ENCODE measurements around the gene TNFRSF19. TPM values are rescaled to one million over a fixed set of nuclear protein-coding genes. Genes with fewer than 3 reads are reported as not detected.

Gene TNFRSF19
- total RNA-seq, 2 donors from 2014 or later = 0.82 to 0.90 TPM

DNA sequence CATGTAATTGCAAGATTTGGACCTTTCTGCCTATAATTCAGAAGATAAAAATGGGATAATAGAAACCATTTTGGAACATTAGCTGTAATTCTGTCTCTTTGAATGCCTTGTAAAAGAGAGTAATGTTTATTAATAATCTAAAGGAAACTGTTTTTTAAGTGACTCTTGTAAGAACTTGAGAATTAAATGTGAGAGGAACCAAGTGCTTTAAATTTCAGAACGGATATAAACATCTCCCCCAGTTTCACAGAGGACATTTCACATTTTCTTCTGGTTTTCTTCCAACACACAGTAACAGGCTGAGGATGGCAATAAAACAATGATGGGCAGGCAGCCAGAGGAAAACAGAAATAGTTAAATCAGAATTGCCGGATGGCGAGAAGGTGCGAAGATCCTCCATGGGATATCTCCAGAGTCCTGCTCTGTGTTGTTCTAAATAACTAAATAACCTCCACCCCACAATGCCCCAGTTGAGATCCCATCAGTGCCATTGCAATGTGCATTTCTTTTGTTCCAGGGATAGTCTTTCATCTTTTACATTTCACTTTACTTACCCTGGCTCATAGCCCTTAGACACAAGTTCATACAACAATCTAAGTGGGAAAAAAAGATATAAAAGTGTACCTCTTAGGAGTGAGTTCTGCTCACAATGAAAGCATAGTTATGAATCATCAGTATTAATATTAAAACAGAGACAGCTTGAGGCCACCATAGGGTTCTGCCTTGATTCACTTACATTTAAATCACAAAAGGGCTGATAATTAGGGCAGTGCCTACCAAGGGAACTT, 73.3 kb downstream of the TNFRSF19 start:
- H3K36me3 ChIP-seq = no peaks in the 10 kb centered on the region
- no peak overlapping the region for H3K27ac ChIP-seq
- no peak overlapping the region for H3K4me3 ChIP-seq
- DNase-seq = no peak
- H3K9me3 ChIP-seq = no peaks in the 10 kb centered on the region
- no peak overlapping the region for H3K9ac ChIP-seq (ENCODE audit: low read depth in 2 of 2, low read length in 2 of 2)
- H3K27me3 ChIP-seq = no peaks in the 10 kb centered on the region
- H3K4me1 ChIP-seq = no peaks in the 10 kb centered on the region
- intact Hi-C loops (cut with DNase I) = no loop called here
- TF ChIP-seq CTCF (IDR thresholded peaks at IDR 0.05) = no peak

GRCh38 chr13:23644126-23644419, 73.9 kb downstream of the TNFRSF19 start:
- intact Hi-C loops (cut with DNase I) = no loop called here
- Histone ChIP-seq H3K27ac (no peak overlapping the region), H3K4me1 (no peaks in the 10 kb centered on the region), H3K27me3 (no peaks in the 10 kb centered on the region), H3K4me3 (no peak overlapping the region), H3K36me3 (no peaks in the 10 kb centered on the region), H3K9me3 (no peaks in the 10 kb centered on the region), H3K9ac (ENCODE audit: low read depth in 2 of 2, low read length in 2 of 2) (no peak overlapping the region)
- no peak for TF ChIP-seq CTCF (IDR thresholded peaks at IDR 0.05)
- no peak for DNase-seq

- no peak for DNase-seq
- Histone ChIP-seq H3K36me3 (no peaks in the 10 kb centered on the region), H3K27ac (no peak overlapping the region), H3K4me1 (no peaks in the 10 kb centered on the region), H3K27me3 (no peaks in the 10 kb centered on the region), H3K9ac (ENCODE audit: low read depth in 2 of 2, low read length in 2 of 2) (no peak overlapping the region), H3K9me3 (no peaks in the 10 kb centered on the region), H3K4me3 (no peak overlapping the region)
- TF ChIP-seq CTCF (IDR thresholded peaks at IDR 0.05) = no peak
- intact Hi-C loops (cut with DNase I) = no loop called here
These were observed 74.4 kb downstream of the TNFRSF19 start for GRCh38 chr13:23644527-23645138.

GRCh38 chr13:23645851-23646250, 75.6 kb downstream of the TNFRSF19 start:
- no peak overlapping the region for H3K9ac ChIP-seq (ENCODE audit: low read depth in 2 of 2, low read length in 2 of 2)
- H3K36me3 ChIP-seq = no peaks in the 10 kb centered on the region
- no peaks in the 10 kb centered on the region for H3K9me3 ChIP-seq
- H3K4me1 ChIP-seq = no peaks in the 10 kb centered on the region
- H3K4me3 ChIP-seq = no peak overlapping the region
- H3K27ac ChIP-seq = no peak overlapping the region
- H3K27me3 ChIP-seq = no peaks in the 10 kb centered on the region
- intact Hi-C loops (cut with DNase I) = no loop called here
- DNase-seq = no peak
- TF ChIP-seq CTCF (IDR thresholded peaks at IDR 0.05) = no peak

DNA sequence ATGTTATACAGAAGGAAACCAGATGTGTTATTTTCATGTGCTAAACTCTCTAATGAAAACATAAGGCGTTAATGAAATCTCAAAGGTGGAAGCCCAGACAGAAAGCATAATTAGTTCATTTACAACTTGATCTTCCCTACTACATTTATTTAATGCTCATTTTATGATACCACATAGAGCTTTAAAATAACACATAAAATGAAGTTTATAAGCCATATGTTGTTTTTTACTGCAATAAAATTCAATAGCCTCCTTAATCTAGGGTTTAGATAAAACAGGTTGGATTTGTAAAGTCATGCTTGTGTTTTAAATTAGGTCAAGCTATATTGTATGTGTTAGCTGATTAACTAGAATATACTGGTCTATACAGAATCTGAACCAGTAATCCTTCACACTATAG, 81.2 kb downstream of the TNFRSF19 start:
- intact Hi-C loops (cut with DNase I) = no loop called here
- H3K27me3 ChIP-seq = no peaks in the 10 kb centered on the region
- no peak for DNase-seq
- no peaks in the 10 kb centered on the region for H3K4me1 ChIP-seq
- H3K36me3 ChIP-seq = no peaks in the 10 kb centered on the region
- H3K9me3 ChIP-seq = no peaks in the 10 kb centered on the region
- H3K27ac ChIP-seq = no peak overlapping the region
- H3K4me3 ChIP-seq = no peak overlapping the region
- no peak for TF ChIP-seq CTCF (IDR thresholded peaks at IDR 0.05)
- no peak overlapping the region for H3K9ac ChIP-seq (ENCODE audit: low read depth in 2 of 2, low read length in 2 of 2)

Data from colonic mucosa (tissue), 4 donors.